H1 (cell line): ENCODE results near the gene ZNF513. TPM values are rescaled to one million over a fixed set of nuclear protein-coding genes. Genes with fewer than 3 reads are reported as not detected.
A peak's percentile ranks its signal among the peaks of the same experiment; 100 is the strongest.

Experiments used
- BACH1 ChIP-seq: IDR thresholded peaks from 2 replicates; pipeline ENCODE4 v1.6.1; 2012; ENCODE audit warnings: low read length, improper control_type of control experiment
- BCL11A ChIP-seq, 2 experiments: IDR thresholded peaks; one replicate each; pipeline ENCODE4 v1.6.1; 2011; ENCODE audit warnings: low read depth in 2 of 2, low read length in 2 of 2, mild to moderate bottlenecking in 2 of 2
- CHD1 ChIP-seq: IDR thresholded peaks from 2 replicates; pipeline ENCODE4 v1.6.1; 2012; ENCODE audit warnings: low read depth, low read length, improper control_type of control experiment
- CHD2 ChIP-seq: IDR thresholded peaks from 2 replicates; pipeline ENCODE4 v1.6.1; 2012; ENCODE audit warnings: low read length, improper control_type of control experiment
- EGR1 ChIP-seq: IDR thresholded peaks from 2 replicates; pipeline ENCODE4 v1.6.1; 2011; ENCODE audit warnings: low read depth, low read length, borderline replicate concordance
- JUN ChIP-seq: IDR thresholded peaks from 2 replicates; pipeline ENCODE4 v1.6.1; 2011; ENCODE audit warnings: low read depth, mild to moderate bottlenecking, improper control_type of control experiment, low read length
- KDM1A ChIP-seq: fragments of 200-600, 300-600 bp; sonication (generic); IDR thresholded peaks from 2 replicates; pipeline ENCODE4 v1.7.1; 2016; ENCODE audit warnings: mild to moderate bottlenecking, low read length, borderline replicate concordance
- MAFK ChIP-seq: IDR thresholded peaks from 2 replicates; pipeline ENCODE4 v1.6.1; 2012; ENCODE audit warnings: low read depth, mild to moderate bottlenecking, improper control_type of control experiment, low read length
- NRF1 ChIP-seq: IDR thresholded peaks from 2 replicates; pipeline ENCODE4 v1.6.1; 2011; ENCODE audit warnings: mild to moderate bottlenecking, low read depth, low read length, improper control_type of control experiment
- POLR2AphosphoS5 ChIP-seq: IDR thresholded peaks from 2 replicates; pipeline ENCODE4 v1.6.1; 2011; ENCODE audit warnings: low read depth, low read length
- RBBP5 ChIP-seq: IDR thresholded peaks from 2 replicates; pipeline ENCODE4 v1.7.1; 2012; ENCODE audit warnings: low read depth, mild to moderate bottlenecking, inconsistent platforms, low read length, moderate library complexity, borderline replicate concordance
- RNF2 ChIP-seq: fragments of 200-900, 300-1000 bp; sonication (generic); IDR thresholded peaks from 2 replicates; pipeline ENCODE4 v1.7.1; 2016; ENCODE audit warnings: borderline replicate concordance, low read depth, mild to moderate bottlenecking, antibody characterized with exemption, low read length; ENCODE audit not compliant: poor library complexity, severe bottlenecking; ENCODE audit errors: missing control alignments
- SIN3A ChIP-seq, 2 experiments: IDR thresholded peaks in 1 of 2; conservative IDR thresholded peaks in 1 of 2; 2 replicates each; pipeline ENCODE4 v1.6.1; 2011 to 2012; ENCODE audit warnings: low read length in 2 of 2, improper control_type of control experiment in 1 of 2, low read depth in 1 of 2, mild to moderate bottlenecking in 1 of 2
- SP4 ChIP-seq: IDR thresholded peaks from 2 replicates; pipeline ENCODE4 v1.6.1; 2012; ENCODE audit warnings: low read length, inconsistent platforms
- TAF1 ChIP-seq: IDR thresholded peaks from 2 replicates; pipeline ENCODE4 v1.6.1; 2011; ENCODE audit warnings: mild to moderate bottlenecking, low read depth, low read length
- TBP ChIP-seq: IDR thresholded peaks from 2 replicates; pipeline ENCODE4 v1.6.1; 2011; ENCODE audit warnings: low read depth, low read length, improper control_type of control experiment
- YY1 ChIP-seq: IDR thresholded peaks from 2 replicates; pipeline ENCODE4 v1.6.1; 2011; ENCODE audit warnings: low read depth, mild to moderate bottlenecking, low read length
- polyA plus RNA-seq, 7 experiments: library from polyadenylated mRNA; depleted of rRNA in 3 of 7; stranded (reverse) in 5 of 7; unstranded in 2 of 7; fragments of >200 nt in 5 of 7; fragments of 200-250 nt in 2 of 7; gene quantifications; 1 replicate in 5 of 7; 2 replicates in 1 of 7; 4 replicates in 1 of 7; pipeline versions ENCODE4 v1.2.1 to v1.2.3, GENCODE V29; 2011 to 2013; ENCODE audit warnings: missing spikeins in 2 of 7, mixed read lengths in 2 of 7
- total RNA-seq: library from RNA; stranded (reverse); fragmentation: NEBNext Ultra II Directional; extraction: Animal tissue kit (Norgen Biotek cat#: 25700); gene quantifications from 2 replicates; pipeline ENCODE4 v1.2.1, GENCODE V29; 2021
- TF ChIP-seq, protein P1 (sequence below): IDR thresholded peaks from 2 replicates; pipeline ENCODE4 v1.6.1; 2012; ENCODE audit warnings: inconsistent platforms
- TF ChIP-seq, protein P2 (sequence below), 3 experiments: IDR thresholded peaks; 1 replicate in 2 of 3; 2 replicates in 1 of 3; pipeline versions ENCODE4 v1.5.1 to v1.6.1; 2011; ENCODE audit warnings: low read length in 3 of 3, mild to moderate bottlenecking in 3 of 3, inconsistent platforms in 2 of 3, low read depth in 1 of 3, moderate library complexity in 1 of 3; ENCODE audit not compliant: insufficient read depth in 1 of 3; ENCODE audit errors: control extremely low read depth in 1 of 3

ZNF513 gene
- total and polyA plus RNA-seq, 2 of the 8 experiments (the other 6 are each of a cell fraction or from before 2014, with no cell fraction given), result 17.3 to 29.5 TPM

DNA sequence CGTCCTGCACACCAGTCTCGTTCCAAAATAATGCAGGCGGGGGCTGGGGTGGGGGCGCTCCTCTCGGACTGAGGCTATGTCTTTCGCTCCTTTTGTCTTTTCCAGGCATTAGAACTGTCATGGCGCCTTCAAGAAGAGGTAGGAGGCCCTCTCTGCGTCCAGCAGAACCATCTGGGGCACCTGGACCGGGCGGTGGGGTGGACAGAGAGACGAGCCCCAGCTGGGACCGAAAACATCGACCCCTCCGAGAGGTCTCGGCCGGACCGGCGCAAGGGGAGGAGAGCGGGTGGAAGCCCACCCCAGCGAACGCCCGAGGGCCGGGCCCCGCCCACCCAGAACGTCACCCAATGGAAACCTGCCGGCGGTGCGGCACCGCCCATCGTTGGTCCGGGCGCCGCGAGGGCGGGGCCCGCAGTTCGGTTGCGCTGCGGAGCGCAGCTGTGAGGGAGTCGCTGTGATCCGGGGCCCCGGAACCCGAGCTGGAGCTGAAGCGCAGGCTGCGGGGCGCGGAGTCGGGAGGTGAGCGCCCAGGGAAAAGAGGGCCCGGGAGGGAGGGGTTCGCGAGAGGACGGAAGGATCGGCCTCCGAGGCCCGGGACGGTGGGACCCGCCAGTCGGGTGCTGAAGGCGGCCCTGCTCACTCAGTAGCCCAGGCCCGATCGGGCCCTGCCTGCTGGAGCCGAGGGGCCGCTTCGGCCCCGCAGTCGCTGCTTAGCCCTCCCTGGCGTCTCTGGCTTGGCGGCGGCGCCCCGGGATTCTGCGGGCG lies 47.9 kb upstream of the ZNF513 start, which contains the start of gene NRBP1 (continued):
- peak; percentile 40; the same call in 1 of the 2 replicates for TF ChIP-seq RBBP5
- no peak for TF ChIP-seq BCL11A (IDR thresholded peaks at IDR 0.05; ENCODE audit: low read depth in 2 of 2, low read length in 2 of 2)
- no peak for TF ChIP-seq CHD1
- TF ChIP-seq EGR1, result 0 out of 2 replicates have a peak, but pooled peaks have one; percentile 6
- TF ChIP-seq TAF1, result peak; percentile 81
- TF ChIP-seq POLR2AphosphoS5, result peak; percentile 65
- peak; percentile 16 for TF ChIP-seq RNF2
- peak; percentile 76 for TF ChIP-seq SP4
- peak; percentile 76; the same call in 1 of the 2 replicates for TF ChIP-seq YY1
- TF ChIP-seq, protein P1, sequence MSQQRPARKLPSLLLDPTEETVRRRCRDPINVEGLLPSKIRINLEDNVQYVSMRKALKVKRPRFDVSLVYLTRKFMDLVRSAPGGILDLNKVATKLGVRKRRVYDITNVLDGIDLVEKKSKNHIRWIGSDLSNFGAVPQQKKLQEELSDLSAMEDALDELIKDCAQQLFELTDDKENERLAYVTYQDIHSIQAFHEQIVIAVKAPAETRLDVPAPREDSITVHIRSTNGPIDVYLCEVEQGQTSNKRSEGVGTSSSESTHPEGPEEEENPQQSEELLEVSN, result no peak
- no peak for TF ChIP-seq BACH1
- TF ChIP-seq MAFK, result no peak
- no peak; the same call in 1 of the 2 replicates for TF ChIP-seq NRF1
- no peak for TF ChIP-seq JUN
- TF ChIP-seq SIN3A (conservative IDR thresholded peaks at IDR 0.05 in 1 of 2, IDR thresholded peaks at IDR 0.05 in 1 of 2; ENCODE audit: low read depth in 1 of 2, low read length in 2 of 2), result peak; percentile 57 to 84; a peak in 3 of 4 replicates
- TF ChIP-seq CHD2, result no peak
- TF ChIP-seq KDM1A, result no peak
- TF ChIP-seq, protein P2, sequence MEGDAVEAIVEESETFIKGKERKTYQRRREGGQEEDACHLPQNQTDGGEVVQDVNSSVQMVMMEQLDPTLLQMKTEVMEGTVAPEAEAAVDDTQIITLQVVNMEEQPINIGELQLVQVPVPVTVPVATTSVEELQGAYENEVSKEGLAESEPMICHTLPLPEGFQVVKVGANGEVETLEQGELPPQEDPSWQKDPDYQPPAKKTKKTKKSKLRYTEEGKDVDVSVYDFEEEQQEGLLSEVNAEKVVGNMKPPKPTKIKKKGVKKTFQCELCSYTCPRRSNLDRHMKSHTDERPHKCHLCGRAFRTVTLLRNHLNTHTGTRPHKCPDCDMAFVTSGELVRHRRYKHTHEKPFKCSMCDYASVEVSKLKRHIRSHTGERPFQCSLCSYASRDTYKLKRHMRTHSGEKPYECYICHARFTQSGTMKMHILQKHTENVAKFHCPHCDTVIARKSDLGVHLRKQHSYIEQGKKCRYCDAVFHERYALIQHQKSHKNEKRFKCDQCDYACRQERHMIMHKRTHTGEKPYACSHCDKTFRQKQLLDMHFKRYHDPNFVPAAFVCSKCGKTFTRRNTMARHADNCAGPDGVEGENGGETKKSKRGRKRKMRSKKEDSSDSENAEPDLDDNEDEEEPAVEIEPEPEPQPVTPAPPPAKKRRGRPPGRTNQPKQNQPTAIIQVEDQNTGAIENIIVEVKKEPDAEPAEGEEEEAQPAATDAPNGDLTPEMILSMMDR (IDR thresholded peaks at IDR 0.05; ENCODE audit: control extremely low read depth in 1 of 3, insufficient read depth in 1 of 3, low read depth in 1 of 3, low read length in 3 of 3), result peak in 1 of 3 experiments; percentile 11; a peak in 1 of 4 replicates
- TF ChIP-seq TBP, result peak; percentile 66
